ENCODE data around the gene FAM168A.

FAM168A gene

GRCh38 chr11:73597956-73598718 is at the start of gene FAM168A:
Gene FAM168A, minus strand, starts transcription at chr11:73598112. Its CDS starts 129,638 bp downstream, at chr11:73468474.
- peak; percentile 88 to 91 for DNase-seq (ENCODE audit: low read depth in 2 of 2)

GRCh38 chr11:73647459-73648100 is 49.7 kb upstream of the FAM168A start:
- peak; percentile 88 to 91 for DNase-seq (ENCODE audit: low read depth in 2 of 2)

- no peak for DNase-seq (ENCODE audit: low read depth in 2 of 2)
Measured at GRCh38 chr11:73645972-73646631, 48.2 kb upstream of the FAM168A start, which contains the start of gene PLEKHB1. Gene PLEKHB1, plus strand, starts transcription at chr11:73646581. Its CDS starts 28 bp downstream, at chr11:73646609.

GRCh38 chr11:73645121-73645969 is 47.4 kb upstream of the FAM168A start:
- no peak for DNase-seq (ENCODE audit: low read depth in 2 of 2)

- no peak for DNase-seq (ENCODE audit: low read depth in 2 of 2)
Measured at GRCh38 chr11:73641668-73642067, 43.8 kb upstream of the FAM168A start.

GRCh38 chr11:73640592-73640991 is 42.7 kb upstream of the FAM168A start:
- DNase-seq (ENCODE audit: low read depth in 2 of 2) = no peak

GRCh38 chr11:73637012-73637411 is 39.1 kb upstream of the FAM168A start:
- no peak for DNase-seq (ENCODE audit: low read depth in 2 of 2)

GRCh38 chr11:73636249-73636648 is 38.3 kb upstream of the FAM168A start:
- no peak for DNase-seq (ENCODE audit: low read depth in 2 of 2)

- DNase-seq (ENCODE audit: low read depth in 2 of 2) = no peak
Measured at GRCh38 chr11:73635721-73636120, 37.8 kb upstream of the FAM168A start.

- DNase-seq (ENCODE audit: low read depth in 2 of 2) = no peak
Measured at GRCh38 chr11:73633999-73634398, 36.1 kb upstream of the FAM168A start.

GRCh38 chr11:73632996-73633395 is 35.1 kb upstream of the FAM168A start:
- DNase-seq (ENCODE audit: low read depth in 2 of 2) = no peak

GRCh38 chr11:73629907-73630306 is 32.0 kb upstream of the FAM168A start:
- DNase-seq (ENCODE audit: low read depth in 2 of 2) = no peak

GRCh38 chr11:73625696-73626318 is 27.9 kb upstream of the FAM168A start:
- peak; percentile 28 to 37 for DNase-seq (ENCODE audit: low read depth in 2 of 2)

GRCh38 chr11:73623686-73624085 is 25.8 kb upstream of the FAM168A start:
- DNase-seq (ENCODE audit: low read depth in 2 of 2) = no peak

GRCh38 chr11:73622926-73623593 is 25.1 kb upstream of the FAM168A start:
- DNase-seq (ENCODE audit: low read depth in 2 of 2) = no peak

GRCh38 chr11:73614591-73614990 is 16.7 kb upstream of the FAM168A start:
- DNase-seq (ENCODE audit: low read depth in 2 of 2) = no peak

- DNase-seq (ENCODE audit: low read depth in 2 of 2) = no peak
Measured at GRCh38 chr11:73612601-73613140, 14.8 kb upstream of the FAM168A start.

GRCh38 chr11:73598719-73599379 is 937 bp upstream of the FAM168A start:
- no peak for DNase-seq (ENCODE audit: low read depth in 2 of 2)

GRCh38 chr11:73597336-73597955 is 466 bp downstream of the FAM168A start:
- no peak for DNase-seq (ENCODE audit: low read depth in 2 of 2)

All from stimulated activated CD8-positive, alpha-beta memory T cell treated with anti-CD3 and anti-CD28 coated beads, Interleukin-2, amount 100 ng/mL, for 48 hours (primary cell).